SK-N-SH (cell line): ENCODE measurements around the gene TLN1.

Experiments used
- CTCF ChIP-seq: fragments of 200-600 bp; sonication (generic); IDR thresholded peaks from 2 replicates; pipeline ENCODE4 v1.6.1; 2017; ENCODE audit warnings: antibody characterized with exemption, mild to moderate bottlenecking, moderate library complexity
- EZH2phosphoT487 ChIP-seq: fragments of 200-600 bp; sonication (generic); IDR thresholded peaks from 2 replicates; pipeline ENCODE4 v1.6.1; 2017; ENCODE audit warnings: low read depth, mixed run types, mild to moderate bottlenecking, antibody characterized with exemption, moderate library complexity, borderline replicate concordance
- FOSL2 ChIP-seq: IDR thresholded peaks from 2 replicates; pipeline ENCODE4 v1.4.0; 2012; ENCODE audit warnings: low read depth, mild to moderate bottlenecking, moderate library complexity, borderline replicate concordance
- RAD21 ChIP-seq: IDR thresholded peaks from 2 replicates; pipeline ENCODE4 v1.6.1; 2012; ENCODE audit warnings: mild to moderate bottlenecking, low read length
- YY1 ChIP-seq: IDR thresholded peaks from 2 replicates; pipeline ENCODE4 v1.4.0; 2012; ENCODE audit warnings: low read depth, mild to moderate bottlenecking
- ZBTB33 ChIP-seq: IDR thresholded peaks from 2 replicates; pipeline ENCODE4 v1.4.0; 2012; ENCODE audit warnings: low read depth, borderline replicate concordance

DNA sequence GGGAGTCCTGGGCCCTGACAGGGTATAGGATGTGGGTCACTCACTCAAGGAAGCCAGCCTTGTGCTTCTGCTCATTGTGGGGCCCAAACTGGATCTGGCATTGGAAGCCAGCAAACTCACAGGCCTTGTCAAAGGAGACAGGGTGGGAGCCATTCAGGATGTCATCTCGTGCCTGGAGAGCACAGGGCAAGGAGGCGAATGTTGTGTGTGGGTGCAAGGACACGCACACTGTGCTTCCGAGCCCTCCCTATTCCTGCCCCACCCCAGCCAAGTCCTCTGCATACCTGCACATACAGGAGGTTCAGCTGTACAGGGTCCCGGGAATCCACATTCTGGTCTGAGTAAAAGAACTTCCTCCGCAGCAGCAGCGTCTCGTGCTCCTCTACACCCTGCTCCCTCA, 8.1 kb downstream of the TLN1 start:
- TF ChIP-seq CTCF = no peak
- TF ChIP-seq RAD21 = no peak
- TF ChIP-seq FOSL2 = no peak
- no peak for TF ChIP-seq YY1
- TF ChIP-seq ZBTB33 = no peak
- no peak for TF ChIP-seq EZH2phosphoT487
